Smooth muscle cell (in vitro differentiated cells): Measurements from ENCODE around the gene MACROD2. TPM values are rescaled to one million over a fixed set of nuclear protein-coding genes. Genes with fewer than 3 reads are reported as not detected.

Source experiments
- DNase-seq: peaks from one replicate; lab custom pipeline; 2025; ENCODE audit not compliant: unreplicated experiment; lab: John Stamatoyannopoulos, UW
- H2AFZ ChIP-seq: fragments of 200-600 bp; sonication (generic); 2 replicates; pipeline ENCODE4 v1.6.0; 2016; ENCODE audit warnings: antibody characterized with exemption, low read depth, mild to moderate bottlenecking
- H3F3A ChIP-seq: fragments of 200-600 bp; sonication (generic); 2 replicates; pipeline ENCODE4 v1.6.0; 2017; ENCODE audit warnings: antibody characterized with exemption, low read depth
- H3K27ac ChIP-seq: fragments of 200-600 bp; sonication (generic); 2 replicates; pipeline ENCODE4 v1.5.1; 2016; ENCODE audit warnings: low read depth, mild to moderate bottlenecking
- H3K27me3 ChIP-seq: fragments of 200-600 bp; sonication (generic); 2 replicates; pipeline ENCODE4 v1.6.1; 2016; ENCODE audit warnings: low read depth, mild to moderate bottlenecking
- H3K36me3 ChIP-seq: fragments of 200-600 bp; sonication (generic); 2 replicates; pipeline ENCODE4 v1.5.1; 2016; ENCODE audit warnings: low read depth
- H3K4me1 ChIP-seq: fragments of 200-600 bp; sonication (generic); 2 replicates; pipeline ENCODE4 v1.5.1; 2016; ENCODE audit warnings: low read depth
- H3K4me2 ChIP-seq: fragments of 200-600 bp; sonication (generic); 2 replicates; pipeline ENCODE4 v1.6.0; 2016; ENCODE audit warnings: mild to moderate bottlenecking
- H3K4me3 ChIP-seq: fragments of 200-600 bp; sonication (generic); 2 replicates; pipeline ENCODE4 v1.5.1; 2016; ENCODE audit warnings: mild to moderate bottlenecking
- H3K79me2 ChIP-seq: fragments of 200-600 bp; sonication (generic); 2 replicates; pipeline ENCODE4 v1.6.0; 2016; ENCODE audit warnings: low read depth, mild to moderate bottlenecking
- H3K9ac ChIP-seq: fragments of 200-600 bp; sonication (generic); 2 replicates; pipeline ENCODE4 v1.6.0; 2016; ENCODE audit warnings: low read depth
- H3K9me3 ChIP-seq: fragments of 200-600 bp; sonication (generic); replicated peaks from 2 replicates; pipeline ENCODE4 v1.5.1; 2016; ENCODE audit warnings: low read depth
- H4K20me1 ChIP-seq: fragments of 200-600 bp; sonication (generic); 2 replicates; pipeline ENCODE4 v1.6.0; 2016; ENCODE audit warnings: low read depth
- WGBS: methylation state at CpG from one replicate; pipeline ENCODE4 v1.1.7; 2016; ENCODE audit warnings: low lambda C conversion rate; 5-methylcytosine and 5-hydroxymethylcytosine counted together
- polyA plus RNA-seq: library from polyadenylated mRNA; unstranded; fragments of >200 nt; fragmentation: Nextera tagmentation; extraction: Ambion mirVana; gene quantifications from 2 replicates; pipeline ENCODE4 v1.2.1, GENCODE V29; 2016
- total RNA-seq: library from RNA; depleted of rRNA; stranded (reverse); fragments of >200 nt; gene quantifications from 2 replicates; pipeline ENCODE4 v1.2.3, GENCODE V29; 2014
- TF ChIP-seq, protein P1 (sequence below): fragments of 200-600 bp; sonication (generic); IDR thresholded peaks from 2 replicates; pipeline ENCODE4 v1.5.1; 2017; ENCODE audit warnings: borderline replicate concordance, mild to moderate bottlenecking, antibody characterized with exemption; ENCODE audit not compliant: insufficient read depth, poor library complexity, severe bottlenecking

MACROD2 gene
- total and polyA plus RNA-seq, 2 experiments from 2014 or later, result 0.04 to 0.32 TPM

DNA sequence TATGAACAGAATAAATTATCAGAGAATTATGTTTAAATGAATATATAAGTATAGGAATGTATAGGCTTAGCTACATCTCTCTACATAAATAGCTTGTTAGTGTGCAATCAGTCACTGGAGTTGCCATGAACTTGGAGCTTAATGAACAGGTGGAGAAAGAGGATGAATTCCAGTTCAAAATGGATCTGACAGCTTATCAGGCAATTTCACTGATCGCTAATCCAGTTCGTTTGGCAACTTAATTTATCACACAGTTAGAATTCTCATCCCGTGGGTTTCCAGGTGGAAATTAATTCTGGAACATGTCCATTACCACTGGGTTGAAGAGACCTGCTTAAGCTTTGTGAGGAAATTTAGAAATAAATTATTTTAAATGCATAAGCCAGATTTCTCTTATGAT is 118.1 kb downstream of the MACROD2 start:
- no peak overlapping the region for H3K4me2 ChIP-seq
- peaks cover 6% of the 10 kb centered on the region for H3K9me3 ChIP-seq
- H3K27ac ChIP-seq, result no peak overlapping the region
- H3F3A ChIP-seq, result no peaks in the 10 kb centered on the region
- no peak overlapping the region for H3K9ac ChIP-seq
- H3K79me2 ChIP-seq, result no peaks in the 10 kb centered on the region
- H2AFZ ChIP-seq, result no peak overlapping the region
- H3K27me3 ChIP-seq, result peaks cover 5% of the 10 kb centered on the region
- TF ChIP-seq, protein P1, sequence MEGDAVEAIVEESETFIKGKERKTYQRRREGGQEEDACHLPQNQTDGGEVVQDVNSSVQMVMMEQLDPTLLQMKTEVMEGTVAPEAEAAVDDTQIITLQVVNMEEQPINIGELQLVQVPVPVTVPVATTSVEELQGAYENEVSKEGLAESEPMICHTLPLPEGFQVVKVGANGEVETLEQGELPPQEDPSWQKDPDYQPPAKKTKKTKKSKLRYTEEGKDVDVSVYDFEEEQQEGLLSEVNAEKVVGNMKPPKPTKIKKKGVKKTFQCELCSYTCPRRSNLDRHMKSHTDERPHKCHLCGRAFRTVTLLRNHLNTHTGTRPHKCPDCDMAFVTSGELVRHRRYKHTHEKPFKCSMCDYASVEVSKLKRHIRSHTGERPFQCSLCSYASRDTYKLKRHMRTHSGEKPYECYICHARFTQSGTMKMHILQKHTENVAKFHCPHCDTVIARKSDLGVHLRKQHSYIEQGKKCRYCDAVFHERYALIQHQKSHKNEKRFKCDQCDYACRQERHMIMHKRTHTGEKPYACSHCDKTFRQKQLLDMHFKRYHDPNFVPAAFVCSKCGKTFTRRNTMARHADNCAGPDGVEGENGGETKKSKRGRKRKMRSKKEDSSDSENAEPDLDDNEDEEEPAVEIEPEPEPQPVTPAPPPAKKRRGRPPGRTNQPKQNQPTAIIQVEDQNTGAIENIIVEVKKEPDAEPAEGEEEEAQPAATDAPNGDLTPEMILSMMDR, result no peak
- H3K4me3 ChIP-seq, result no peak overlapping the region
- 90% methylated on average over 3 of the region's 3 CpGs for WGBS
- H3K4me1 ChIP-seq, result no peaks in the 10 kb centered on the region
- no peaks in the 10 kb centered on the region for H4K20me1 ChIP-seq
- no peak for DNase-seq
- no peaks in the 10 kb centered on the region for H3K36me3 ChIP-seq

DNA sequence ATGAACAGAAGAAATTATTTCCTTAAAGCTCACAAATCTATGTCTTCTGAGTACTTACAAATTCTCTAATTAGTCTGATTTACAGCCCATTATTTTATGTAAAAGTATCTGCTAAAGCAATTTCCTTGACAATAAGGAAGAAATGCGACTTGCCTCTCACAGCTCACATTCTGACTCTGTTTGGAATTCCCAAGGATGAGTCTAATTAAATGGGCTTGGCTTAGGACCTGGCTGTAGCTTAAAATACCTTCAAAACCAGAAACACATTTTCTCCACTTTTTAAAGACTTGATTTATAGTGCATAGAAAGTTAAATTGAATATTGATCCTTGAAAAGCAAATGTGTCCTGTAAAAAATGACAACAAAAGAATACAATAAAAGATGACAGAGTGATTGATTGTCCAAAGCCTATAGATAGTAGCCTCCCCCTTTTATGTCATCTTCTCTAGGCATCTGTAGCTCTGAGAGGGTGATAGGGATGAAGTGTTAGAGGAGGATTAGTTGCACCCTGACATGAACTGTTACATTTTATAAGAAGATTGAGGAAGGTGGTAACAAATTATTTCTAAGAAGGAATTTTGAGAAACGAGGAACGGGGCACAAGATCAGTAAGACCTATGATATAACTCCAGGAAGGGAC is 118.9 kb downstream of the MACROD2 start:
- Histone ChIP-seq H3K4me2 (no peak overlapping the region), H3K9me3 (peaks cover 6% of the 10 kb centered on the region), H3K4me1 (no peaks in the 10 kb centered on the region), H3K79me2 (no peaks in the 10 kb centered on the region), H3K27ac (no peak overlapping the region), H4K20me1 (no peaks in the 10 kb centered on the region), H3K27me3 (peaks cover 5% of the 10 kb centered on the region), H3K36me3 (no peaks in the 10 kb centered on the region), H2AFZ (no peak overlapping the region), H3K9ac (no peak overlapping the region), H3K4me3 (no peak overlapping the region), H3F3A (no peaks in the 10 kb centered on the region)
- WGBS, result 80% methylated on average over 3 of the region's 3 CpGs
- no peak for DNase-seq
- TF ChIP-seq, protein P1, result no peak

DNA sequence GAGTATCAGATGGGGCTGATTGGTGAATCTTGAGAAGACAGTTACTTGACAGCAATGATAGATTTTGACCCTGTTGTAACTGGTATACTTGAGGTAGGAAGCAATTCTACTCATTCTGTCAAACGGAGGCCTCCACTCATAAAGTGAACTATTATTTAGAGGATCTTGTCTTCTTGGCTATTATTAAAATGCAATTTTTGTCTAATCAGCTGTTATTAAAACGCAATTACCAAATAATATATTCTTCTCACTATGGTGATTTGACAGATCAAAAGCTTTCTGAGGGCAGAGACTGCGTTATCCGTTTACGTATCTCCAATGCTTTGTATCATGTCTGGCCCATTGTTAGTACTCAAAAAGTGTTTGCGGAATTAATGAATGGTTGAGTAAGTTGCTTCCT is 120.7 kb downstream of the MACROD2 start:
- Histone ChIP-seq H2AFZ (no peak overlapping the region), H3K4me3 (no peak overlapping the region), H3K4me1 (no peaks in the 10 kb centered on the region), H3K27me3 (peaks cover 5% of the 10 kb centered on the region), H3K27ac (no peak overlapping the region), H3K4me2 (no peak overlapping the region), H4K20me1 (no peaks in the 10 kb centered on the region), H3K9me3 (no peaks in the 10 kb centered on the region), H3K79me2 (no peaks in the 10 kb centered on the region), H3K9ac (no peak overlapping the region), H3F3A (no peaks in the 10 kb centered on the region), H3K36me3 (no peaks in the 10 kb centered on the region)
- TF ChIP-seq, protein P1, result no peak
- no peak for DNase-seq
- WGBS, result 95% methylated on average over 6 of the region's 6 CpGs

DNA sequence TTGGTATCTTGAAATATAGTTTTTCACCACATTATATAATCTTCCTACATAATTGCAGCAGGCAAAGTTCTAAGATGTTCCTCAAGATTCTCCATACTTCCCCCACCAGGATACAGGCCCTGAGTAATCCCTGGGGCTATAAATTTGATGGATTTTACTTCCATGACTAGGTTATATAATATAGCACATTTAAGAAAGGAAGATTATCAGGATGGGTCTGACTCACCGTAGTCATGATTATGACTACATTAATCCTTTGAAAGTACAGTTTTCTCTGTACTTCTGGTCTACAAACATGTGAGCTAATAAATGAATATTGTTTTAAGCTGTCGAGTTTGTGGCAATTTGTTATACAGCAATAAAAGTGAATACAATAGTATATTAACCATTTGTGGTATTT is 122.5 kb downstream of the MACROD2 start:
- no peak overlapping the region for H3K27ac ChIP-seq
- H3K4me1 ChIP-seq, result no peaks in the 10 kb centered on the region
- H3K79me2 ChIP-seq, result no peaks in the 10 kb centered on the region
- H2AFZ ChIP-seq, result no peak overlapping the region
- H3F3A ChIP-seq, result no peaks in the 10 kb centered on the region
- H3K36me3 ChIP-seq, result no peaks in the 10 kb centered on the region
- no peak overlapping the region for H3K4me3 ChIP-seq
- WGBS, result 70% methylated on average over 2 of the region's 2 CpGs
- no peak overlapping the region for H3K4me2 ChIP-seq
- TF ChIP-seq, protein P1, result no peak
- no peaks in the 10 kb centered on the region for H4K20me1 ChIP-seq
- H3K9me3 ChIP-seq, result no peaks in the 10 kb centered on the region
- DNase-seq, result no peak
- no peak overlapping the region for H3K9ac ChIP-seq
- peaks cover 5% of the 10 kb centered on the region for H3K27me3 ChIP-seq
